HepG2 (cell line): ENCODE results near the gene BRK1. TPM values are rescaled to one million over a fixed set of nuclear protein-coding genes. Genes with fewer than 3 reads are reported as not detected.
"Not testable (repeated sequence)": the region's sequence is repeated elsewhere in the genome, so short reads cannot be mapped to it uniquely, and the experiment has no call there.

Experiments
- ATAC-seq: fragments of 200-7000 bp; cut with Tn5 transposase; 3 replicates; pipeline ENCODE4 v1.9.1; 2020; ENCODE audit warnings: mild to moderate bottlenecking, moderate library complexity
- BruUV-seq: library from RNA; stranded (reverse); fragments of 400-500 nt; replicated peaks from 2 replicates; lab custom pipeline; 2021; lab: Mats Ljungman, UMichigan
- CTCF ChIA-PET: fragments of 300-600 bp; formaldehyde crosslinking; extraction: SDS; loops from one replicate; lab custom pipeline; 2021; ENCODE audit warnings: low total read pairs, inconsistent platforms, low intra/inter-chr PET ratio; lab: Yijun Ruan, JAX
- POLR2A ChIA-PET: fragments of 350-600 bp; sonication (Branson Sonifier 250); formaldehyde crosslinking; loops from one replicate; lab custom pipeline; 2020; ENCODE audit warnings: antibody characterized with exemption, inconsistent platforms; lab: Yijun Ruan, JAX
- DNase-seq: peaks from one replicate; pipeline ENCODE4 v3.0.0-alpha.2; 2015; ENCODE audit warnings: low spot score
- FAIRE-seq: peaks from 3 replicates; lab custom pipeline; 2011; peaks lifted over from hg19 to GRCh38; lab: Jason Lieb, UNC
- H2AFZ ChIP-seq: one replicate; pipeline ENCODE4 v1.6.1; 2011; ENCODE audit warnings: low read length, inconsistent platforms
- H3K27ac ChIP-seq: fragments of 300-600 bp; 3 replicates; pipeline ENCODE4 v1.8.0; 2011; ENCODE audit warnings: mixed run types, mild to moderate bottlenecking, mixed read lengths, low read length, inconsistent platforms; ENCODE audit not compliant: insufficient read depth; ENCODE audit errors: extremely low read length
- H3K27me3 ChIP-seq, 2 experiments: fragments of 200-600 bp in 1 of 2; 2 replicates in 1 of 2; 3 replicates in 1 of 2; pipeline versions ENCODE4 v1.6.0 to v1.8.0; 2011; ENCODE audit warnings: low read length in 2 of 2, mild to moderate bottlenecking in 2 of 2, moderate library complexity in 2 of 2, inconsistent platforms in 1 of 2; ENCODE audit not compliant: insufficient read depth in 2 of 2, control insufficient read depth in 1 of 2
- H3K36me3 ChIP-seq, 2 experiments: fragments of 200-600 bp in 1 of 2; replicated peaks in 1 of 2; 2 replicates in 1 of 2; 3 replicates in 1 of 2; pipeline versions ENCODE4 v1.5.1 to v1.8.0; 2011; ENCODE audit warnings: low read length in 2 of 2, inconsistent platforms in 1 of 2; ENCODE audit not compliant: insufficient read depth in 2 of 2, control insufficient read depth in 1 of 2
- H3K4me1 ChIP-seq: 2 replicates; pipeline ENCODE4 v1.5.1; 2012; ENCODE audit warnings: low read length, inconsistent platforms; ENCODE audit not compliant: insufficient read depth
- H3K4me2 ChIP-seq: 2 replicates; pipeline ENCODE4 v1.6.0; 2011; ENCODE audit warnings: low read depth, low read length, inconsistent platforms
- H3K4me3 ChIP-seq, 3 experiments: fragments of 200-600 bp in 1 of 3; sonication (generic), shearing (Covaris generic) in 1 of 3; replicated peaks in 1 of 3; 2 replicates each; pipeline ENCODE4 v1.5.1; 2011 to 2016; ENCODE audit warnings: low read length in 3 of 3, inconsistent platforms in 2 of 3, low read depth in 2 of 3, mild to moderate bottlenecking in 2 of 3, control low read depth in 1 of 3, mixed read lengths in 1 of 3; ENCODE audit not compliant: insufficient read depth in 1 of 3
- H3K79me2 ChIP-seq: one replicate; pipeline ENCODE4 v1.6.1; 2011; ENCODE audit warnings: low read length, inconsistent platforms; ENCODE audit not compliant: insufficient read depth
- H3K9ac ChIP-seq: 2 replicates; pipeline ENCODE4 v1.6.0; 2011; ENCODE audit warnings: mild to moderate bottlenecking, low read depth, low read length, inconsistent platforms; ENCODE audit not compliant: insufficient read depth
- H3K9me3 ChIP-seq: 2 replicates; pipeline ENCODE4 v1.5.1; 2012; ENCODE audit warnings: mild to moderate bottlenecking, low read length
- H4K20me1 ChIP-seq: 2 replicates; pipeline ENCODE4 v1.6.0; 2011; ENCODE audit warnings: inconsistent platforms, mild to moderate bottlenecking, low read length, moderate library complexity; ENCODE audit not compliant: insufficient read depth
- ATAD3A ChIP-seq: sonication (generic); formaldehyde crosslinking; IDR thresholded peaks from 2 replicates; pipeline ENCODE4 v1.4.0; 2020; ENCODE audit warnings: missing genetic modification reagents
- EEA1 ChIP-seq: sonication (generic); formaldehyde crosslinking; IDR thresholded peaks from 2 replicates; pipeline ENCODE4 v1.5.1; 2020; ENCODE audit warnings: mild to moderate bottlenecking, missing genetic modification reagents, borderline replicate concordance
- ETS1 ChIP-seq: sonication (generic); formaldehyde crosslinking; IDR thresholded peaks from 2 replicates; pipeline ENCODE4 v1.4.0; 2020; ENCODE audit warnings: missing genetic modification reagents
- FOXM1 ChIP-seq: sonication (generic); formaldehyde crosslinking; IDR thresholded peaks from 2 replicates; pipeline ENCODE4 v1.5.0; 2020; ENCODE audit warnings: missing genetic modification reagents
- MIER2 ChIP-seq: IDR thresholded peaks from 2 replicates; pipeline ENCODE4 v1.6.1; 2016; ENCODE audit warnings: missing biosample characterization, missing genetic modification reagents
- NFYB ChIP-seq: sonication (generic); formaldehyde crosslinking; IDR thresholded peaks from 2 replicates; pipeline ENCODE4 v1.4.0; 2020; ENCODE audit warnings: missing genetic modification reagents
- NFYC ChIP-seq: IDR thresholded peaks from 2 replicates; pipeline ENCODE4 v1.6.1; 2016; ENCODE audit warnings: missing genetic modification reagents, missing compliant biosample characterization
- REST ChIP-seq, 2 experiments: IDR thresholded peaks; 2 replicates each; pipeline ENCODE4 v1.6.1; 2011 to 2012; ENCODE audit warnings: low read length in 2 of 2, borderline replicate concordance in 1 of 2, low read depth in 1 of 2, mild to moderate bottlenecking in 1 of 2, moderate library complexity in 1 of 2
- THYN1 ChIP-seq: sonication (generic); formaldehyde crosslinking; IDR thresholded peaks from 2 replicates; pipeline ENCODE4 v1.8.1; 2023; ENCODE audit warnings: low read depth, mild to moderate bottlenecking, moderate library complexity, missing genetic modification reagents, borderline replicate concordance
- ZMYM3 ChIP-seq: sonication (generic); formaldehyde crosslinking; IDR thresholded peaks from 2 replicates; pipeline ENCODE4 v1.5.1; 2020; ENCODE audit warnings: mild to moderate bottlenecking, missing genetic modification reagents
- ZMYM4 ChIP-seq: sonication (generic); formaldehyde crosslinking; IDR thresholded peaks from 2 replicates; pipeline ENCODE4 v1.8.1; 2023; ENCODE audit warnings: mild to moderate bottlenecking, missing genetic modification reagents
- ZNF761 ChIP-seq: sonication (generic); formaldehyde crosslinking; conservative IDR thresholded peaks from 2 replicates; pipeline ENCODE4 v1.4.0; 2020; ENCODE audit warnings: mild to moderate bottlenecking, missing genetic modification reagents
- ZNF850 ChIP-seq: sonication (generic); formaldehyde crosslinking; conservative IDR thresholded peaks from 2 replicates; pipeline ENCODE4 v1.9.0; 2021; ENCODE audit warnings: mild to moderate bottlenecking, missing genetic modification reagents
- WGBS: methylation state at CpG from one replicate; pipeline ENCODE4 v1.1.6; 2017; ENCODE audit warnings: low lambda C conversion rate; 5-methylcytosine and 5-hydroxymethylcytosine counted together
- in situ Hi-C: cut with HindIII; loops from 2 replicates; pipeline ENCODE4 v1.10.0; 2017; ENCODE audit warnings: low pct_unique_long_range_greater_than_20kb; ENCODE audit not compliant: extremely low pct_ligation_motif_present
- intact Hi-C: fragments of 100-400 bp; cut with micrococcal nuclease; formaldehyde crosslinking; loops from one replicate; pipeline ENCODE4 v1.10.0; 2022; ENCODE audit not compliant: unreplicated experiment
- polyA plus RNA-seq, 8 experiments: library from polyadenylated mRNA; depleted of rRNA in 3 of 8; stranded (reverse) in 7 of 8; unstranded in 1 of 8; fragments of >200 nt; fragmentation: Illumina TruSeq in 4 of 8; extraction: Trizol in 4 of 8; gene quantifications; 2 replicates each; pipeline versions ENCODE4 v1.2.1 to v1.2.3, GENCODE V29; 2011 to 2016; ENCODE audit warnings: low read depth in 4 of 8, missing spikeins in 1 of 8, mixed read lengths in 1 of 8; ENCODE audit not compliant: insufficient read depth in 1 of 8
- total RNA-seq, 5 experiments: library from RNA; depleted of rRNA; stranded (reverse); fragments of >200 nt; fragmentation: Illumina TruSeq; extraction: Trizol; gene quantifications; 2 replicates each; pipeline ENCODE4 v1.2.3, GENCODE V29; 2016; ENCODE audit warnings: low read depth in 1 of 5

Gene BRK1
- total and polyA plus RNA-seq, 2 of the 13 experiments (the other 11 are each of a cell fraction or from before 2014, with no cell fraction given), result 118 to 155 TPM

- TF ChIP-seq ETS1 (CRISPR knock-in tag), result no peak
- no peak for TF ChIP-seq ZNF761
- TF ChIP-seq, all 625 proteins: peak for 0
Measured at GRCh38 chr3:10122724-10123123, 7.2 kb downstream of the BRK1 start (continued).

GRCh38 chr3:10135872-10136271, 20.4 kb downstream of the BRK1 start:
- FAIRE-seq, ATAC-seq, H3K27ac ChIP-seq, in situ Hi-C loops, H3K27me3 ChIP-seq, DNase-seq, H4K20me1 ChIP-seq, H3K4me2 ChIP-seq, BruUV-seq, H3K9ac ChIP-seq, intact Hi-C loops, H3K36me3 ChIP-seq: not testable (repeated sequence)
- TF ChIP-seq ZMYM4 (peak; percentile 27; the same call in 1 of the 2 replicates), NFYC (CRISPR knock-in tag) (peak; percentile 68), NFYB (peak; percentile 74)
- TF ChIP-seq, all 625 proteins: peak for 3; not testable (repeated sequence) for 622
- POLR2A ChIA-PET, H3K79me2 ChIP-seq, H2AFZ ChIP-seq, CTCF ChIA-PET, H3K4me3 ChIP-seq, H3K9me3 ChIP-seq: not testable (repeated sequence)
- WGBS, result 80% methylated on average over 9 of the region's 9 CpGs
- peaks cover 29% of the 10 kb centered on the region for H3K4me1 ChIP-seq

GRCh38 chr3:10136426-10137005, 21.0 kb downstream of the BRK1 start:
- intact Hi-C loops, result no loop called here
- 83% methylated on average over 11 of the region's 25 CpGs for WGBS
- Histone ChIP-seq H3K27me3 (no peaks in the 10 kb centered on the region), H3K4me3 (no peak overlapping the region), H3K27ac (no peak overlapping the region), H3K36me3 (no peaks in the 10 kb centered on the region), H3K9me3 (no peaks in the 10 kb centered on the region), H3K9ac (no peak overlapping the region), H4K20me1 (no peaks in the 10 kb centered on the region), H3K79me2 (no peaks in the 10 kb centered on the region), H3K4me1 (peaks cover 35% of the 10 kb centered on the region), H3K4me2 (no peak overlapping the region), H2AFZ (no peak overlapping the region)
- in situ Hi-C loops, result no loop called here
- FAIRE-seq, result no peak
- POLR2A ChIA-PET, result no interaction called here
- no TSS peak for BruUV-seq
- DNase-seq, result no peak
- CTCF ChIA-PET, result no interaction called here
- no peak for ATAC-seq
- TF ChIP-seq REST (IDR thresholded peaks at IDR 0.05; ENCODE audit: borderline replicate concordance in 1 of 2, low read depth in 1 of 2, low read length in 2 of 2), result peak; percentile 29 to 79
- TF ChIP-seq ATAD3A (CRISPR knock-in tag), result no peak
- no peak for TF ChIP-seq ZMYM3 (CRISPR knock-in tag)
- no peak for TF ChIP-seq THYN1 (CRISPR knock-in tag)
- no peak for TF ChIP-seq FOXM1 (CRISPR knock-in tag)
- TF ChIP-seq MIER2 (CRISPR knock-in tag), result peak; percentile 69; the same call in 1 of the 2 replicates
- TF ChIP-seq EEA1 (CRISPR knock-in tag), result no peak
- peak; percentile 91 for TF ChIP-seq ZNF850 (CRISPR knock-in tag)
